Testis (tissue), 3 donors: Measurements from ENCODE around the gene RHEX. TPM values are rescaled to one million over a fixed set of nuclear protein-coding genes. Genes with fewer than 3 reads are reported as not detected.

Experiments used
- DNase-seq: peaks from one replicate; pipeline ENCODE4 v3.0.0-alpha.2; 2019
- H3K27ac ChIP-seq, 2 donors: fragments of 200-600 bp; sonication (generic); one replicate each; pipeline ENCODE4 v1.5.1; 2019
- H3K27me3 ChIP-seq: fragments of 200-600 bp; sonication (generic); one replicate; pipeline ENCODE4 v1.5.1; 2019
- H3K36me3 ChIP-seq: fragments of 200-600 bp; sonication (generic); one replicate; pipeline ENCODE4 v1.5.1; 2017; ENCODE audit warnings: low read depth; ENCODE audit errors: missing control alignments
- H3K4me1 ChIP-seq: fragments of 200-600 bp; sonication (generic); one replicate; pipeline ENCODE4 v1.5.1; 2019
- H3K4me3 ChIP-seq, 2 donors: fragments of 200-600 bp; sonication (generic); one replicate each; pipeline ENCODE4 v1.5.1; 2017 to 2019
- H3K9me3 ChIP-seq: fragments of 200-600 bp; sonication (generic); one replicate; pipeline ENCODE4 v1.5.1; 2017
- CTCF ChIP-seq, 3 experiments: fragments of 450-650 bp in 2 of 3; fragments of 200-600 bp in 1 of 3; sonication (generic) in 1 of 3; IDR thresholded peaks; one replicate each; pipeline ENCODE4 v1.5.1; 2016 to 2019; ENCODE audit warnings: antibody characterized with exemption in 3 of 3, mild to moderate bottlenecking in 2 of 3, moderate library complexity in 1 of 3
- POLR2A ChIP-seq: fragments of 450-650 bp; IDR thresholded peaks from one replicate; pipeline ENCODE4 v1.6.1; 2017; ENCODE audit warnings: antibody characterized with exemption, mild to moderate bottlenecking, moderate library complexity
- WGBS, 2 donors: methylation state at CpG; one replicate each; pipeline ENCODE4 v1.1.5; 2018; 5-methylcytosine and 5-hydroxymethylcytosine counted together
- intact Hi-C: fragments of 100-400 bp; cut with DNase I; formaldehyde crosslinking; loops from one replicate; pipeline ENCODE4 v1.15.1; 2023; ENCODE audit warnings: low total_unique reads
- polyA plus RNA-seq: library from polyadenylated mRNA; stranded (reverse); fragments of 350-450 nt; fragmentation: Illumina TruSeq; extraction: RNeasy Lipid Tissue Mini Kit (QIAGEN cat#74804); gene quantifications from one replicate; pipeline ENCODE4 v1.2.3, GENCODE V29; 2014; ENCODE audit warnings: low read depth, low replicate concordance; ENCODE audit not compliant: insufficient read depth
- total RNA-seq, 2 donors: library from RNA; depleted of rRNA; stranded (reverse); fragments of >200 nt; gene quantifications; one replicate each; pipeline ENCODE4 v1.2.3, GENCODE V29; 2016

RHEX gene
- total and polyA plus RNA-seq, 3 donors from 2014 or later, result 2.4 to 3.0 (median 2.9) TPM

GRCh38 chr1:206013026-206013795 is 39.8 kb upstream of the RHEX start:
- DNase-seq, result no peak
- no peaks in the 10 kb centered on the region for H3K36me3 ChIP-seq
- no peaks in the 10 kb centered on the region for H3K27me3 ChIP-seq
- H3K27ac ChIP-seq, result no peak overlapping the region
- no peak overlapping the region for H3K4me3 ChIP-seq
- WGBS, 2 donors, result 94 to 96% methylated on average over 6 of the region's 6 CpGs
- no peak for TF ChIP-seq POLR2A
- TF ChIP-seq CTCF (IDR thresholded peaks at IDR 0.05), result no peak
- no peaks in the 10 kb centered on the region for H3K9me3 ChIP-seq
- intact Hi-C loops, result no loop called here
- H3K4me1 ChIP-seq, result no peaks in the 10 kb centered on the region

- TF ChIP-seq CTCF (IDR thresholded peaks at IDR 0.05), result no peak
- TF ChIP-seq POLR2A, result no peak
- Histone ChIP-seq H3K36me3 (no peaks in the 10 kb centered on the region), H3K4me3 (no peak overlapping the region), H3K4me1 (no peaks in the 10 kb centered on the region), H3K9me3 (no peaks in the 10 kb centered on the region), H3K27me3 (no peaks in the 10 kb centered on the region), H3K27ac (no peak overlapping the region)
- intact Hi-C loops, result no loop called here
- DNase-seq, result no peak
- WGBS, 2 donors, result 84 to 92% methylated on average over 5 of the region's 5 CpGs
Observed at GRCh38 chr1:206014601-206015000, 38.4 kb upstream of the RHEX start.

- no peaks in the 10 kb centered on the region for H3K36me3 ChIP-seq
- no peaks in the 10 kb centered on the region for H3K27me3 ChIP-seq
- WGBS, 2 donors, result 78 to 93% methylated on average over 1 of the region's 1 CpG
- no peak for TF ChIP-seq POLR2A
- TF ChIP-seq CTCF (IDR thresholded peaks at IDR 0.05), result no peak
- H3K4me3 ChIP-seq, result no peak overlapping the region
- H3K4me1 ChIP-seq, result no peaks in the 10 kb centered on the region
- no peak overlapping the region for H3K27ac ChIP-seq
- intact Hi-C loops, result no loop called here
- no peaks in the 10 kb centered on the region for H3K9me3 ChIP-seq
- no peak for DNase-seq
Observed at GRCh38 chr1:206015071-206015470, 37.9 kb upstream of the RHEX start.

- 77 to 81% methylated on average over 4 of the region's 4 CpGs for WGBS, 2 donors
- no peaks in the 10 kb centered on the region for H3K9me3 ChIP-seq
- H3K4me3 ChIP-seq, result no peak overlapping the region
- H3K27ac ChIP-seq, result no peak overlapping the region
- H3K4me1 ChIP-seq, result no peaks in the 10 kb centered on the region
- no peak for DNase-seq
- no peaks in the 10 kb centered on the region for H3K27me3 ChIP-seq
- intact Hi-C loops, result no loop called here
- H3K36me3 ChIP-seq, result no peaks in the 10 kb centered on the region
- TF ChIP-seq CTCF (IDR thresholded peaks at IDR 0.05) (no peak), POLR2A (no peak)
Observed at GRCh38 chr1:206020393-206021007, 32.5 kb upstream of the RHEX start.
